ENCODE data around the gene IFT20.
A peak's percentile ranks its signal among the peaks of the same experiment; 100 is the strongest.

IFT20 gene

GRCh38 chr17:28370035-28370743 is 34.9 kb upstream of the IFT20 start, which contains the start of gene VTN:
TSS of gene VTN (minus strand) at chr17:28370307. CDS start at chr17:28370203, 104 bp downstream.
- H3K36me3 ChIP-seq (ENCODE audit: insufficient read depth, low read length): no peaks in the 10 kb centered on the region
- no peak within 1 kb of the TSS for H3K27ac ChIP-seq (ENCODE audit: low read depth, low read length, poor library complexity, severe bottlenecking)
- no peaks in the 10 kb centered on the region for H4K20me1 ChIP-seq (ENCODE audit: insufficient read depth, low read length)
- peaks cover 15% of the 10 kb centered on the region for H3K4me1 ChIP-seq (ENCODE audit: insufficient read depth, low read length, severe bottlenecking)
- H2AFZ ChIP-seq (ENCODE audit: low read length): no peak within 1 kb of the TSS
- peaks cover 4% of the 10 kb centered on the region; the same call in 1 of the 2 replicates for H3K27me3 ChIP-seq (ENCODE audit: insufficient read depth, low read length)
- TF ChIP-seq EZH2 (IDR thresholded peaks at IDR 0.05; ENCODE audit: borderline replicate concordance, low read length): no peak
- no peak for TF ChIP-seq CTCF (IDR thresholded peaks at IDR 0.05; ENCODE audit: low read length)
- H3K9me3 ChIP-seq (ENCODE audit: low read length): no peaks in the 10 kb centered on the region
- peak within 1 kb of the TSS; percentile 69 for H3K4me2 ChIP-seq (ENCODE audit: low read length)
- no peak within 1 kb of the TSS for H3K9ac ChIP-seq (ENCODE audit: low read length)
- no peaks in the 10 kb centered on the region for H3K9me2 ChIP-seq (ENCODE audit: low read depth, low read length)
- H3K79me2 ChIP-seq (ENCODE audit: insufficient read depth, low read length): no peaks in the 10 kb centered on the region
- H3F3A ChIP-seq (ENCODE audit: insufficient read depth, low read length): no peaks in the 10 kb centered on the region; the same call in 1 of the 2 replicates
- peak within 1 kb of the TSS; percentile 59 for H3K4me3 ChIP-seq (ENCODE audit: low read depth, low read length, poor library complexity, severe bottlenecking)

GRCh38 chr17:28369684-28370034 is 34.4 kb upstream of the IFT20 start:
- Histone ChIP-seq H3K27ac (ENCODE audit: low read depth, low read length, poor library complexity, severe bottlenecking) (no peak overlapping the region), H3K9ac (ENCODE audit: low read length) (no peak overlapping the region)

GRCh38 chr17:28368915-28369683 is 33.8 kb upstream of the IFT20 start:
- peaks cover 4% of the 10 kb centered on the region; the same call in 1 of the 2 replicates for H3K27me3 ChIP-seq (ENCODE audit: insufficient read depth, low read length)
- no peak overlapping the region for H3K27ac ChIP-seq (ENCODE audit: low read depth, low read length, poor library complexity, severe bottlenecking)
- H3K4me3 ChIP-seq (ENCODE audit: low read depth, low read length, poor library complexity, severe bottlenecking): no peak overlapping the region
- no peaks in the 10 kb centered on the region; the same call in 1 of the 2 replicates for H3K36me3 ChIP-seq (ENCODE audit: insufficient read depth, low read length)
- peaks cover 15% of the 10 kb centered on the region for H3K4me1 ChIP-seq (ENCODE audit: insufficient read depth, low read length, severe bottlenecking)
- H3K79me2 ChIP-seq (ENCODE audit: insufficient read depth, low read length): no peaks in the 10 kb centered on the region
- no peaks in the 10 kb centered on the region for H4K20me1 ChIP-seq (ENCODE audit: insufficient read depth, low read length)
- H3K4me2 ChIP-seq (ENCODE audit: low read length): no peak overlapping the region
- no peak overlapping the region for H3K9ac ChIP-seq (ENCODE audit: low read length)
- no peak overlapping the region for H2AFZ ChIP-seq (ENCODE audit: low read length)
- TF ChIP-seq CTCF (IDR thresholded peaks at IDR 0.05; ENCODE audit: low read length) (no peak), EZH2 (IDR thresholded peaks at IDR 0.05; ENCODE audit: borderline replicate concordance, low read length) (no peak)
- H3F3A ChIP-seq (ENCODE audit: insufficient read depth, low read length): no peaks in the 10 kb centered on the region; the same call in 1 of the 2 replicates
- H3K9me2 ChIP-seq (ENCODE audit: low read depth, low read length): no peaks in the 10 kb centered on the region
- H3K9me3 ChIP-seq (ENCODE audit: low read length): no peaks in the 10 kb centered on the region

More at GRCh38 chr17:28369684-28370034, 34.4 kb upstream of the IFT20 start:
- H3K36me3 ChIP-seq (ENCODE audit: insufficient read depth, low read length): no peaks in the 10 kb centered on the region
- H3K79me2 ChIP-seq (ENCODE audit: insufficient read depth, low read length): no peaks in the 10 kb centered on the region
- no peak overlapping the region for H3K4me2 ChIP-seq (ENCODE audit: low read length)
- no peaks in the 10 kb centered on the region for H3K9me2 ChIP-seq (ENCODE audit: low read depth, low read length)
- H3K9me3 ChIP-seq (ENCODE audit: low read length): no peaks in the 10 kb centered on the region
- no peaks in the 10 kb centered on the region for H4K20me1 ChIP-seq (ENCODE audit: insufficient read depth, low read length)
- peaks cover 15% of the 10 kb centered on the region for H3K4me1 ChIP-seq (ENCODE audit: insufficient read depth, low read length, severe bottlenecking)
- H2AFZ ChIP-seq (ENCODE audit: low read length): no peak overlapping the region
- no peak overlapping the region for H3K4me3 ChIP-seq (ENCODE audit: low read depth, low read length, poor library complexity, severe bottlenecking)
- no peaks in the 10 kb centered on the region; the same call in 1 of the 2 replicates for H3F3A ChIP-seq (ENCODE audit: insufficient read depth, low read length)
- TF ChIP-seq CTCF (IDR thresholded peaks at IDR 0.05; ENCODE audit: low read length) (no peak), EZH2 (IDR thresholded peaks at IDR 0.05; ENCODE audit: borderline replicate concordance, low read length) (no peak)
- peaks cover 4% of the 10 kb centered on the region; the same call in 1 of the 2 replicates for H3K27me3 ChIP-seq (ENCODE audit: insufficient read depth, low read length)

Data from OCI-LY1 (cell line).